ENCODE results near the gene SLC6A5.
"Not testable (repeated sequence)": the region's sequence is repeated elsewhere in the genome, so short reads cannot be mapped to it uniquely, and the experiment has no call there.

The SLC6A5 gene

GRCh38 chr11:20599221-20600019 lies at the start of gene SLC6A5:
Gene SLC6A5, plus strand, starts transcription at chr11:20599608. Its CDS starts 65 bp downstream, at chr11:20599673.
- H3K27ac ChIP-seq, result no peak within 1 kb of the TSS
- no peak for TF ChIP-seq CTCF (conservative IDR thresholded peaks at IDR 0.05)

- H3K27ac ChIP-seq, result no peak overlapping the region
- TF ChIP-seq CTCF (conservative IDR thresholded peaks at IDR 0.05), result no peak
These were observed 48.3 kb upstream of the SLC6A5 start for GRCh38 chr11:20551096-20551495.

- TF ChIP-seq CTCF (conservative IDR thresholded peaks at IDR 0.05), result no peak
- no peak overlapping the region for H3K27ac ChIP-seq
These were observed 43.6 kb upstream of the SLC6A5 start for GRCh38 chr11:20555783-20556182.

GRCh38 chr11:20556396-20556795 lies 43.0 kb upstream of the SLC6A5 start:
- not testable (repeated sequence) for H3K27ac ChIP-seq

- TF ChIP-seq CTCF (conservative IDR thresholded peaks at IDR 0.05), result no peak
- H3K27ac ChIP-seq, result no peak overlapping the region
These were observed 40.7 kb upstream of the SLC6A5 start for GRCh38 chr11:20558741-20559140.

GRCh38 chr11:20559523-20560300 lies 39.7 kb upstream of the SLC6A5 start:
- no peak for TF ChIP-seq CTCF (conservative IDR thresholded peaks at IDR 0.05)
- no peak overlapping the region for H3K27ac ChIP-seq

GRCh38 chr11:20561915-20562314 lies 37.5 kb upstream of the SLC6A5 start:
- no peak for TF ChIP-seq CTCF (conservative IDR thresholded peaks at IDR 0.05)

GRCh38 chr11:20563866-20564265 lies 35.5 kb upstream of the SLC6A5 start:
- no peak for TF ChIP-seq CTCF (conservative IDR thresholded peaks at IDR 0.05)
- H3K27ac ChIP-seq, result no peak overlapping the region

More at GRCh38 chr11:20561915-20562314, 37.5 kb upstream of the SLC6A5 start:
- no peak overlapping the region for H3K27ac ChIP-seq
